OCI-LY7 (cell line): ENCODE results near the gene OR9K2. TPM values are rescaled to one million over a fixed set of nuclear protein-coding genes. Genes with fewer than 3 reads are reported as not detected.

Experiments used
- BruUV-seq: library from RNA; stranded (reverse); fragments of 400-500 nt; replicated peaks from 2 replicates; lab custom pipeline; 2021; lab: Mats Ljungman, UMichigan
- CTCF ChIA-PET: fragments of 300-600 bp; sonication (Branson Sonifier 250); formaldehyde crosslinking; loops from one replicate; lab custom pipeline; 2022; ENCODE audit warnings: antibody characterized with exemption; ENCODE audit not compliant: unreplicated experiment; lab: Charles Lee
- POLR2A ChIA-PET: fragments of 300-600 bp; sonication (Branson Sonifier 250); formaldehyde crosslinking; loops from one replicate; lab custom pipeline; 2022; ENCODE audit warnings: antibody characterized with exemption; lab: Charles Lee
- DNase-seq: peaks from one replicate; pipeline ENCODE4 v3.0.0-alpha.2; 2015; ENCODE audit warnings: low spot score
- H2AFZ ChIP-seq: fragments of 200-600 bp; sonication (generic), shearing (Covaris generic); 2 replicates; pipeline ENCODE4 v1.6.1; 2014; ENCODE audit warnings: mild to moderate bottlenecking, antibody characterized with exemption, low read length, moderate library complexity
- H3K27ac ChIP-seq: fragments of 200-600 bp; sonication (generic); 2 replicates; pipeline ENCODE4 v1.5.1; 2014; ENCODE audit warnings: mixed run types, low read depth, mild to moderate bottlenecking, moderate library complexity, low read length, inconsistent platforms; ENCODE audit not compliant: poor library complexity, severe bottlenecking
- H3K36me3 ChIP-seq: fragments of 200-600 bp; sonication (generic); 2 replicates; pipeline ENCODE4 v1.6.1; 2014; ENCODE audit warnings: mild to moderate bottlenecking, antibody characterized with exemption, low read length, moderate library complexity, mixed read lengths; ENCODE audit not compliant: insufficient read depth
- H3K4me1 ChIP-seq: fragments of 200-600 bp; sonication (generic); 2 replicates; pipeline ENCODE4 v1.5.1; 2014; ENCODE audit warnings: mild to moderate bottlenecking, low read length; ENCODE audit not compliant: insufficient read depth, poor library complexity, severe bottlenecking
- H3K4me2 ChIP-seq: fragments of 200-600 bp; sonication (generic); 2 replicates; pipeline ENCODE4 v1.6.1; 2014; ENCODE audit warnings: mild to moderate bottlenecking, low read length
- H3K4me3 ChIP-seq: fragments of 200-600 bp; sonication (generic); 2 replicates; pipeline ENCODE4 v1.5.1; 2014; ENCODE audit warnings: mild to moderate bottlenecking, low read depth, low read length; ENCODE audit not compliant: poor library complexity, severe bottlenecking
- H3K79me2 ChIP-seq: fragments of 200-600 bp; sonication (generic); 2 replicates; pipeline ENCODE4 v1.6.1; 2016; ENCODE audit warnings: low read depth, mild to moderate bottlenecking, low read length, moderate library complexity, mixed read lengths; ENCODE audit not compliant: insufficient read depth
- H3K9me2 ChIP-seq: fragments of 200-600 bp; sonication (generic); 2 replicates; pipeline ENCODE4 v1.6.1; 2016; ENCODE audit warnings: mild to moderate bottlenecking, low read length, mixed read lengths; ENCODE audit not compliant: insufficient read depth
- H3K9me3 ChIP-seq: fragments of 200-600 bp; sonication (generic); 2 replicates; pipeline ENCODE4 v1.6.1; 2014; ENCODE audit warnings: mild to moderate bottlenecking, mixed run types, low read length, mixed read lengths
- H4K20me1 ChIP-seq: fragments of 200-600 bp; sonication (generic); 2 replicates; pipeline ENCODE4 v1.6.1; 2014; ENCODE audit warnings: mild to moderate bottlenecking, antibody characterized with exemption, low read length, moderate library complexity, mixed read lengths; ENCODE audit not compliant: insufficient read depth
- EZH2phosphoT487 ChIP-seq: fragments of 200-600 bp; sonication (generic); IDR thresholded peaks from 2 replicates; pipeline ENCODE4 v1.6.1; 2018; ENCODE audit warnings: low read depth, borderline replicate concordance, mild to moderate bottlenecking, mixed run types, antibody characterized with exemption, low read length, moderate library complexity, mixed read lengths
- intact Hi-C: fragments of 100-400 bp; cut with micrococcal nuclease; formaldehyde crosslinking; loops from one replicate; pipeline ENCODE4 v1.10.0; 2022; ENCODE audit not compliant: unreplicated experiment
- total RNA-seq, 2 experiments: library from RNA; depleted of rRNA in 1 of 2; stranded (reverse); fragments of >200 nt in 1 of 2; shearing (Covaris generic) in 1 of 2; gene quantifications; 2 replicates each; pipeline ENCODE4 v1.2.3, GENCODE V29; 2014 to 2022
- TF ChIP-seq, protein P1 (sequence below): fragments of 200-600 bp; sonication (generic); conservative IDR thresholded peaks from 2 replicates; pipeline ENCODE4 v1.5.1; 2014; ENCODE audit warnings: mild to moderate bottlenecking, antibody characterized with exemption, low read length, moderate library complexity, mixed read lengths

OR9K2 gene
- total RNA-seq, 2 experiments from 2014 or later = not detected

DNA sequence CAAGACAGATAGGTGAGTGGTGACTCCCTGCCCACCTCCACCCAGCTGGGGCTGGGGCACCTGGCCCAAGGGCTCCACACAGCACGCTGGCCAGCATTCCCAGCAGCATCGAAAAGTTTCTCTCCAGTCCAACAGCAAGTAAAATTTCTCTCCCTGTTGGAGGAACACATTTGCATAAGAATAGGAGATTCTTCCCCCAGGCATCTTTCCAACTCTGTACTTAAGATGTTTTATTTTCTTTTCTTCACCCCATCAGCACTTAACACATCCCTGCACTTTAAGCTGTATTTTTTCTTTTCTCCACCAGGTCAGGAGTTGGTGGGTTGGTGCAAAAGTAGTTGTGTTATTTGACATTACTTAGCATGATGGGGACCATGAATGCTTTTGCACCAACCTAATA is 47.2 kb downstream of the OR9K2 start:
- Histone ChIP-seq H3K79me2 (no peaks in the 10 kb centered on the region), H3K27ac (no peak overlapping the region), H3K9me2 (no peaks in the 10 kb centered on the region), H4K20me1 (no peaks in the 10 kb centered on the region), H3K4me2 (no peak overlapping the region), H2AFZ (no peak overlapping the region), H3K4me3 (no peak overlapping the region), H3K36me3 (no peaks in the 10 kb centered on the region), H3K4me1 (no peaks in the 10 kb centered on the region), H3K9me3 (no peaks in the 10 kb centered on the region; the same call in 1 of the 2 replicates)
- TF ChIP-seq, protein P1, sequence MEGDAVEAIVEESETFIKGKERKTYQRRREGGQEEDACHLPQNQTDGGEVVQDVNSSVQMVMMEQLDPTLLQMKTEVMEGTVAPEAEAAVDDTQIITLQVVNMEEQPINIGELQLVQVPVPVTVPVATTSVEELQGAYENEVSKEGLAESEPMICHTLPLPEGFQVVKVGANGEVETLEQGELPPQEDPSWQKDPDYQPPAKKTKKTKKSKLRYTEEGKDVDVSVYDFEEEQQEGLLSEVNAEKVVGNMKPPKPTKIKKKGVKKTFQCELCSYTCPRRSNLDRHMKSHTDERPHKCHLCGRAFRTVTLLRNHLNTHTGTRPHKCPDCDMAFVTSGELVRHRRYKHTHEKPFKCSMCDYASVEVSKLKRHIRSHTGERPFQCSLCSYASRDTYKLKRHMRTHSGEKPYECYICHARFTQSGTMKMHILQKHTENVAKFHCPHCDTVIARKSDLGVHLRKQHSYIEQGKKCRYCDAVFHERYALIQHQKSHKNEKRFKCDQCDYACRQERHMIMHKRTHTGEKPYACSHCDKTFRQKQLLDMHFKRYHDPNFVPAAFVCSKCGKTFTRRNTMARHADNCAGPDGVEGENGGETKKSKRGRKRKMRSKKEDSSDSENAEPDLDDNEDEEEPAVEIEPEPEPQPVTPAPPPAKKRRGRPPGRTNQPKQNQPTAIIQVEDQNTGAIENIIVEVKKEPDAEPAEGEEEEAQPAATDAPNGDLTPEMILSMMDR = no peak
- TF ChIP-seq EZH2phosphoT487 = no peak
- DNase-seq = no peak
- CTCF ChIA-PET = no interaction called here
- POLR2A ChIA-PET = interaction anchor here (1.0 kb wide), 1 partner anchor 13 kb away, joined by 3 read pairs; no protein-coding TSS in a partner anchor
- intact Hi-C loops = no loop called here
- no TSS peak for BruUV-seq

Other genes starting within 250 kb of the OR9K2 start
- 9.5 and 9.7 TPM in 2 replicates for gene TESPA1, start 141.6 kb upstream of the OR9K2 start, total RNA-seq (2014; rRNA removed; shearing (Covaris generic))
- 21.9 and 24.1 TPM in 2 replicates for gene TESPA1, start 141.6 kb upstream of the OR9K2 start, total RNA-seq (2022)
- not detected in 2 replicates for gene NEUROD4, start 106.4 kb upstream of the OR9K2 start, total RNA-seq (2014; rRNA removed; shearing (Covaris generic))
- not detected in 2 replicates for gene NEUROD4, start 106.4 kb upstream of the OR9K2 start, total RNA-seq (2022)
- gene OR10A7, start 94.6 kb downstream of the OR9K2 start, total RNA-seq (2014; rRNA removed; shearing (Covaris generic)) = not detected in 2 replicates
- gene OR10A7, start 94.6 kb downstream of the OR9K2 start, total RNA-seq (2022) = not detected in 2 replicates
- not detected in 2 replicates for gene OR6C74, start 118.2 kb downstream of the OR9K2 start, total RNA-seq (2014; rRNA removed; shearing (Covaris generic))
- not detected in 2 replicates for gene OR6C74, start 118.2 kb downstream of the OR9K2 start, total RNA-seq (2022)
- not detected in 2 replicates for gene OR6C6, start 170.2 kb downstream of the OR9K2 start, total RNA-seq (2014; rRNA removed; shearing (Covaris generic))
- gene OR6C6, start 170.2 kb downstream of the OR9K2 start, total RNA-seq (2022) = not detected in 2 replicates
- gene OR6C1, start 187.9 kb downstream of the OR9K2 start, total RNA-seq (2014; rRNA removed; shearing (Covaris generic)) = not detected in 2 replicates
- gene OR6C1, start 187.9 kb downstream of the OR9K2 start, total RNA-seq (2022) = not detected in 2 replicates
- not detected in 2 replicates for gene OR6C3, start 204.3 kb downstream of the OR9K2 start, total RNA-seq (2014; rRNA removed; shearing (Covaris generic))
- not detected in 2 replicates for gene OR6C3, start 204.3 kb downstream of the OR9K2 start, total RNA-seq (2022)
- gene OR6C75, start 236.6 kb downstream of the OR9K2 start, total RNA-seq (2014; rRNA removed; shearing (Covaris generic)) = not detected in 2 replicates
- gene OR6C75, start 236.6 kb downstream of the OR9K2 start, total RNA-seq (2022) = not detected in 2 replicates